T-cell (primary cell): ENCODE data around the gene SDK1. TPM values are rescaled to one million over a fixed set of nuclear protein-coding genes. Genes with fewer than 3 reads are reported as not detected.
"Not testable (repeated sequence)": the region's sequence is repeated elsewhere in the genome, so short reads cannot be mapped to it uniquely, and the experiment has no call there.

Experiments
- ATAC-seq, 4 experiments: fragments of 200-7000 bp in 3 of 4; fragments of 150-1000 bp in 1 of 4; cut with Tn5 transposase; replicated peaks in 1 of 4; 1 replicate in 3 of 4; 2 replicates in 1 of 4; pipeline ENCODE4 v1.10.0; 2021; ENCODE audit warnings: moderate library complexity in 3 of 4, mild to moderate bottlenecking in 2 of 4, moderate number of reproducible peaks in 1 of 4
- CTCF ChIA-PET, 2 donors: fragments of 300-600 bp; sonication (Branson Sonifier 250); formaldehyde crosslinking; loops; one replicate each; lab custom pipeline; 2022; ENCODE audit warnings: antibody characterized with exemption in 2 of 2; lab: Charles Lee
- POLR2A ChIA-PET, 2 donors: fragments of 300-600 bp; sonication (Branson Sonifier 250); formaldehyde crosslinking; loops; one replicate each; lab custom pipeline; 2022; ENCODE audit warnings: antibody characterized with exemption in 2 of 2; lab: Charles Lee
- DNase-seq, 35 experiments: peaks; one replicate each; pipeline versions ENCODE4 v3.0.0 to v3.0.0-alpha.2; 2013 to 2023
- H3K27ac ChIP-seq: one replicate; pipeline ENCODE4 v1.5.1; 2013; ENCODE audit warnings: low read length
- H3K27me3 ChIP-seq, 2 experiments: replicated peaks in 1 of 2; 1 replicate in 1 of 2; 2 replicates in 1 of 2; pipeline versions ENCODE4 v1.6.1 to v1.7.0; 2013; ENCODE audit warnings: low read length in 1 of 2, mixed read lengths in 1 of 2; ENCODE audit not compliant: control insufficient read depth in 2 of 2, insufficient read depth in 2 of 2; ENCODE audit errors: extremely low read depth in 1 of 2
- H3K36me3 ChIP-seq, 2 donors: 1 replicate in 1 of 2; 2 replicates in 1 of 2; pipeline versions ENCODE4 v1.6.1 to v1.7.0; 2013; ENCODE audit warnings: low read length in 1 of 2; ENCODE audit not compliant: control insufficient read depth in 2 of 2, insufficient read depth in 1 of 2; ENCODE audit errors: extremely low read depth in 1 of 2
- H3K4me1 ChIP-seq, 2 experiments: 1 replicate in 1 of 2; 2 replicates in 1 of 2; pipeline versions ENCODE4 v1.6.1 to v1.7.0; 2013; ENCODE audit warnings: low read length in 2 of 2, mixed read lengths in 1 of 2; ENCODE audit not compliant: insufficient read depth in 2 of 2, control insufficient read depth in 1 of 2; ENCODE audit errors: extremely low read depth in 1 of 2
- H3K4me3 ChIP-seq, 2 donors: 1 replicate in 1 of 2; 2 replicates in 1 of 2; pipeline versions ENCODE4 v1.5.1 to v1.7.0; 2013; ENCODE audit warnings: mild to moderate bottlenecking in 2 of 2, low read length in 1 of 2, moderate library complexity in 1 of 2; ENCODE audit not compliant: control insufficient read depth in 1 of 2; ENCODE audit errors: extremely low read depth in 1 of 2
- H3K9me3 ChIP-seq: 2 replicates; pipeline ENCODE4 v1.7.0; 2013
- H3K27ac Mint-ChIP-seq, 2 donors: one replicate each; pipeline ENCODE4 v1.8.0; 2020 to 2021; ENCODE audit warnings: mild to moderate bottlenecking in 2 of 2, mixed read lengths in 2 of 2
- H3K27me3 Mint-ChIP-seq, 2 donors: one replicate each; pipeline ENCODE4 v1.8.0; 2021 to 2022; ENCODE audit warnings: mixed read lengths in 2 of 2
- H3K36me3 Mint-ChIP-seq: one replicate; pipeline ENCODE4 v1.8.0; 2021; ENCODE audit warnings: mixed read lengths
- H3K4me1 Mint-ChIP-seq, 3 donors: one replicate each; pipeline ENCODE4 v1.8.0; 2020 to 2022; ENCODE audit warnings: mixed read lengths in 3 of 3, mild to moderate bottlenecking in 1 of 3
- H3K4me3 Mint-ChIP-seq, 3 donors: one replicate each; pipeline ENCODE4 v1.8.0; 2020 to 2022; ENCODE audit warnings: mild to moderate bottlenecking in 3 of 3, mixed read lengths in 3 of 3, moderate library complexity in 3 of 3
- H3K9me3 Mint-ChIP-seq, 3 donors: one replicate each; pipeline ENCODE4 v1.8.0; 2020 to 2022; ENCODE audit warnings: mixed read lengths in 3 of 3
- WGBS: methylation state at CpG from one replicate; pipeline ENCODE4 v1.1.5; 2013; ENCODE audit warnings: missing lambda C conversion rate; ENCODE audit not compliant: insufficient coverage; 5-methylcytosine and 5-hydroxymethylcytosine counted together
- total RNA-seq, 35 experiments: library from RNA in 6 of 35; stranded (reverse) in 6 of 35; fragments of 120-200 nt in 1 of 35; gene quantifications; one replicate each; pipeline versions ENCODE4 v1.2.1 to v1.2.4 and lab custom pipeline; 2013 to 2026

The SDK1 gene
- total RNA-seq, 5 donors from 2014 or later (not counting 1 experiment from before 2014, with no cell fraction given), result 0.47 to 1.7 (median 0.63) TPM

DNA sequence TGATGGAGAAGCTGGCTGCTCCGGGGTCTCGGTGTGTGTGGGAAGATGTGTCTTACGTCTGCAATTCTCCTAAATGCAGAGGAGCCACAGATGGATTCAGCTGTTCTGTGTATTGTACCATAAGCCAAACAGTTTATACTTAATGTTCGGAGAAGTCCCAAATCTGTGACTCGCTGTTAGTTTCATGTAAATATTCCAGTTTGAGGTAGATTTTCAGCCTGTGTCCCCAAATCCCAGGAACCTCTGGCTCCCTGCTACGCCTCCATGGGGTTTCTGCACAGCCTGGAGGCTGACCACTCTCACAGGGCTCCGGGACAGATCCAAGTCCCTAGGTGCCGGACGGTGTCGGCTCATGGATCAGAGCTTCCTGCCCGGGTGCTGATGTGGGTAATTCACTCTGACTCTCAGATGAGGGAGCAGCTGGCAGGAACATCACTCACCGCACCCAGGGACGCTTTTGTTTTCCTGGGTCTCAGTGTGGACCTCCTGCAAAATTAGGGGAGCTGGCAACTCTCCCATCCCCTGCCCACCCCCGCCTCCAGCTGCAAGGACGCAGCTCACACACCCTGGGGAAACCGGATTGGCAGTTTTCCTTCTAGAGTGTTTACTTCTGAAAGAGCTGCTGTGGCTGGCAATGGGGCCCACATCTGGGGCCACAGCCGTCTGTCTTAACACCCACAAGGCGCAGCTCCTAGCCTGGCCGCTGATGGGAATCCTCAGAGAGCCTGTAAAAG lies 960.0 kb downstream of the SDK1 start:
- no peaks in the 10 kb centered on the region for H3K9me3 ChIP-seq
- ATAC-seq, result no peak
- no peaks in the 10 kb centered on the region for H3K36me3 ChIP-seq
- 76% methylated on average over 14 of the region's 19 CpGs for WGBS
- H3K27me3 ChIP-seq, result peaks cover 0 to 17% of the 10 kb centered on the region in 2 experiments
- Mint-ChIP-seq H3K27me3 (peaks cover 0 to 3% of the 10 kb centered on the region in 2 donors), H3K9me3 (no peaks in the 10 kb centered on the region), H3K36me3 (no peaks in the 10 kb centered on the region), H3K4me1 (no peaks in the 10 kb centered on the region), H3K4me3 (no peak overlapping the region), H3K27ac (no peak overlapping the region)
- POLR2A ChIA-PET, result no interaction called here
- no peak for DNase-seq
- H3K4me1 ChIP-seq, result no peaks in the 10 kb centered on the region
- no peak overlapping the region for H3K4me3 ChIP-seq
- CTCF ChIA-PET, result no interaction called here
- H3K27ac ChIP-seq, result no peak overlapping the region

DNA sequence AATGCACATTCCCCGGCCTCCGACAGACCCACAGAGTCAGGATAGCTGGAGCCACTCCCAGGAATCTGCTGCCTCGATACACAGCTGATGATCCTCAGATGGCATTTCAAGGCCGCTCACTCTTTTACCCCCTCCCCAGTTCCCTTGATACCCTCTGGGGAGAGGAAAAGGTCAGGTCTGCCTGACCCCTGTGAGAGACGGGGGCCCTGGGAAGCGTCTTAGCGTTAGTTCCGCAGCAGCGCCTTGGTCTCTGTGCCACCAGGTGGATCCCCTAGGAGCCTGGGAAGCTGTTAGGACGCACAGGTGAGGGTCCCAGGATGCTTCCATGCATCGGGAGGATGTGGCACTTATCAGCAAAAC lies 960.5 kb downstream of the SDK1 start:
- Mint-ChIP-seq H3K9me3 (no peaks in the 10 kb centered on the region), H3K27ac (no peak overlapping the region), H3K4me1 (no peaks in the 10 kb centered on the region), H3K4me3 (no peak overlapping the region), H3K27me3 (peaks cover 0 to 3% of the 10 kb centered on the region in 2 donors), H3K36me3 (no peaks in the 10 kb centered on the region)
- ATAC-seq (no peak), DNase-seq (no peak)
- Histone ChIP-seq H3K27me3 (peaks cover 0 to 18% of the 10 kb centered on the region in 2 experiments), H3K4me1 (no peaks in the 10 kb centered on the region), H3K4me3 (no peak overlapping the region), H3K36me3 (no peaks in the 10 kb centered on the region), H3K27ac (no peak overlapping the region), H3K9me3 (no peaks in the 10 kb centered on the region)
- WGBS, result 86% methylated on average over 2 of the region's 11 CpGs
- ChIA-PET CTCF (no interaction called here), POLR2A (no interaction called here)

DNA sequence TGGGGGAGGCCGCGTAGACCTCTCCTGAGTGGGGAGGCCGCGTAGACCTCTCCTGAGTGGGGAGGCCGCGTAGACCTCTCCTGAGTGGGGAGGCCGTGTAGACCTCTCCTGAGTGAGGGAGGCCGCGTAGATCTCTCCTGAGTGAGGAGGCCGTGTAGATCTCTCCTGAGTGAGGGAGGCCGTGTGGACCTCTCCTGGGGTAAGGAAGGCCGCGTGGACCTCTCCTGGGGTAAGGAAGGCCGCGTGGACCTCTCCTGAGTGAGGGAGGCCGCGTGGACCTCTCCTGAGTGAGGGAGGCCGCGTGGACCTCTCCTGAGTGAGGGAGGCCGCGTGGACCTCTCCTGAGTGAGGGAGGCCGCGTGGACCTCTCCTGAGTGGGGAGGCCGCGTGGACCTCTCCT lies 963.2 kb downstream of the SDK1 start:
- WGBS, result 97% methylated on average over 18 of the region's 25 CpGs
- H3K4me1 Mint-ChIP-seq, ATAC-seq, H3K4me1 ChIP-seq, H3K27ac ChIP-seq, H3K9me3 ChIP-seq, DNase-seq, H3K27me3 Mint-ChIP-seq, H3K9me3 Mint-ChIP-seq, H3K4me3 ChIP-seq, CTCF ChIA-PET, POLR2A ChIA-PET, H3K36me3 ChIP-seq, H3K4me3 Mint-ChIP-seq, H3K27ac Mint-ChIP-seq, H3K36me3 Mint-ChIP-seq: not testable (repeated sequence)
- peaks cover 0 to 19% of the 10 kb centered on the region in 2 experiments for H3K27me3 ChIP-seq

DNA sequence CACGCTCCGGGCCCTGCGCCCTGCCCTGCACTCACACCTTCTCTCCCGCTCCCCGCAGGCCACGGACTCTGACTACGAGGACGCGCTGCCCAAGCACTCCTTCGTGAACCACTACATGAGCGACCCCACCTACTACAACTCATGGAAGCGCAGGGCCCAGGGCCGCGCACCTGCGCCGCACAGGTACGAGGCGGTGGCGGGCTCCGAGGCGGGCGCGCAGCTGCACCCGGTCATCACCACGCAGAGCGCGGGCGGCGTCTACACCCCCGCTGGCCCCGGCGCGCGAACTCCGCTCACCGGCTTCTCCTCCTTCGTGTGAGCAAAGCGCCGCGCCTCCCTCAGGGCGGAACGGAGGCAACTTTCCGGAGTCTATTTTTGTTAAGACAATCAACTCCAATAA lies 964.0 kb downstream of the SDK1 start:
- no peak for ATAC-seq
- H3K36me3 ChIP-seq, result no peaks in the 10 kb centered on the region
- H3K36me3 Mint-ChIP-seq, result no peaks in the 10 kb centered on the region

DNA sequence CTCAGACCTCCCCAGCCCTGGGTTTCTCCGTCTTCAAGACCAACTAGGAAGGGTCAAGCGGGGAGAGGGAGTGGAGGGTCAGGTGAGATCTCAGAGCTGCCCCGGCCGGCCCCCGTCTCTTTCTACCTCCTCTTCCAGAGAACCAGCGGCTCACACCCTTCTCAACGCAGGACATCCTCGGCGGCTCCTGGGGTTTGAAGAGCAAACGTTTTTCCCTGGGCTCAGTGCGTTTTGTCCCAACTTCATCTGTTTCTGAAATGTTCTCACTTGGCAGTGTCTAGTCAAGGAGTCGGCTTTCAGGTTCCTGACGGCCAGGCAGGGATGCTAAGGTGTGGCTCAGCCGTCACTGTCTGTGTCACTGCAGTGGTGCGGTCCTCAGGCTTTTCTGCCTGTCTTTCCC lies 964.6 kb downstream of the SDK1 start:
- Mint-ChIP-seq H3K36me3 (no peaks in the 10 kb centered on the region), H3K9me3 (no peaks in the 10 kb centered on the region), H3K4me1 (no peaks in the 10 kb centered on the region), H3K27me3 (peaks cover 0 to 5% of the 10 kb centered on the region in 2 donors), H3K27ac (no peak overlapping the region), H3K4me3 (no peak overlapping the region)
- CTCF ChIA-PET, result no interaction called here
- no peak overlapping the region for H3K27ac ChIP-seq
- DNase-seq (no peak), ATAC-seq (no peak)
- peaks cover 0 to 25% of the 10 kb centered on the region in 2 experiments for H3K27me3 ChIP-seq
- H3K36me3 ChIP-seq, result no peaks in the 10 kb centered on the region
- POLR2A ChIA-PET, result no interaction called here
- no peaks in the 10 kb centered on the region for H3K9me3 ChIP-seq
- H3K4me3 ChIP-seq, result no peak overlapping the region
- 61% methylated on average over 12 of the region's 15 CpGs for WGBS
- no peaks in the 10 kb centered on the region for H3K4me1 ChIP-seq

More for the DNA sequence above, 964.0 kb downstream of the SDK1 start:
- ChIA-PET POLR2A (no interaction called here), CTCF (no interaction called here)
- Histone ChIP-seq H3K9me3 (no peaks in the 10 kb centered on the region), H3K4me3 (no peak overlapping the region), H3K27ac (no peak overlapping the region), H3K27me3 (peaks cover 0 to 22% of the 10 kb centered on the region in 2 experiments), H3K4me1 (no peaks in the 10 kb centered on the region)
- no peaks in the 10 kb centered on the region for H3K9me3 Mint-ChIP-seq
- H3K27me3 Mint-ChIP-seq, result peaks cover 0 to 5% of the 10 kb centered on the region in 2 donors
- 33% methylated on average over 31 of the region's 43 CpGs for WGBS
- no peak for DNase-seq
- H3K27ac Mint-ChIP-seq, result no peak overlapping the region
- H3K4me1 Mint-ChIP-seq, result no peaks in the 10 kb centered on the region
- no peak overlapping the region for H3K4me3 Mint-ChIP-seq

DNA sequence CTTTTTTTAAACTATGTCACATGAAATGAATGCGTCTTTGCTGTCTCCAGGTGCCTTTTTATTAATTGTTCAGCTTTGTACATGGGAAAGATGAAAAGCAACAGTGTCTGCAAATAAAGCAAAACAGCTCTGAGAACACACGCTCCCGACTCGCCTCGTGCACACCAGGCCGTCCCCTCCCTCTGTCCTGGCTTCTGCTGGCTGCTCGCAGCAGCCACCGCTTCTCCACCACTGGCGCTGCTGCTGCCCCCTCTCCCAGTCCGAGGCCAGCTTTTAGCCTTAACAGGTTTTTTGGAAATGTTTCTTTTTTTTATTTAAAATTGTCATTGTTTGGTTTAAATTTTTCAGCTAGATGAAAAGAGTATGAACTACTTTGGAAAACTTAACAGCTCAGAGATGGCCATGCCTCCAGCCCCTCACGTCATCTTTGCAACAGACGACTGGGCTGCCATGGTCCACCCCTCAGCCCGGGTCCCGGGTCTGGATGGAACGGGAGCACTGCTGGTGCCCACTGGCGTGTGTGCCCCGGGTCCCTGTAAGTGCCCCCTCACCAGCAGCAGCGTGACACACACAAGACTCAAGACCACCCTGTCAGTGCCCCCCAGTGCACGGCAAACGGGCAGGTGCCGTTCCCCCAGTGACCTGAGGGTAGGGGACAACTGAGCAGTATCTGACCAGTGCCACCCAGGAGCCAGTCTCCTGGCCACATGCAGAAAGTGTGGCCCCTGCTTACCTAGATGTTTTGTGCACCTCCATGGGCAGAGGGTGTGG lies 965.4 kb downstream of the SDK1 start:
- POLR2A ChIA-PET, result no interaction called here

More for the DNA sequence above, 965.4 kb downstream of the SDK1 start:
- Mint-ChIP-seq H3K9me3 (no peaks in the 10 kb centered on the region), H3K36me3 (no peaks in the 10 kb centered on the region), H3K27me3 (peaks cover 0 to 5% of the 10 kb centered on the region in 2 donors), H3K4me3 (no peak overlapping the region), H3K4me1 (no peaks in the 10 kb centered on the region), H3K27ac (no peak overlapping the region)
- no peaks in the 10 kb centered on the region for H3K4me1 ChIP-seq
- ATAC-seq, result no peak
- H3K4me3 ChIP-seq, result no peak overlapping the region
- H3K27me3 ChIP-seq, result peaks cover 0 to 24% of the 10 kb centered on the region in 2 experiments
- WGBS, result 84% methylated on average over 18 of the region's 21 CpGs
- H3K36me3 ChIP-seq, result no peaks in the 10 kb centered on the region
- CTCF ChIA-PET, result no interaction called here
- no peak overlapping the region for H3K27ac ChIP-seq
- no peak for DNase-seq
- H3K9me3 ChIP-seq, result no peaks in the 10 kb centered on the region
